Stimulated activated CD8-positive, alpha-beta memory T cell treated with anti-CD3 and anti-CD28 coated beads, Interleukin-7, amount 100 ng/mL, for 1 hour (primary cell): ENCODE measurements around the gene GAST.

Experiments
- DNase-seq, 2 donors: peaks; one replicate each; pipeline ENCODE4 v3.0.0-alpha.2; 2020; ENCODE audit warnings: low read depth in 2 of 2

The GAST gene

DNA sequence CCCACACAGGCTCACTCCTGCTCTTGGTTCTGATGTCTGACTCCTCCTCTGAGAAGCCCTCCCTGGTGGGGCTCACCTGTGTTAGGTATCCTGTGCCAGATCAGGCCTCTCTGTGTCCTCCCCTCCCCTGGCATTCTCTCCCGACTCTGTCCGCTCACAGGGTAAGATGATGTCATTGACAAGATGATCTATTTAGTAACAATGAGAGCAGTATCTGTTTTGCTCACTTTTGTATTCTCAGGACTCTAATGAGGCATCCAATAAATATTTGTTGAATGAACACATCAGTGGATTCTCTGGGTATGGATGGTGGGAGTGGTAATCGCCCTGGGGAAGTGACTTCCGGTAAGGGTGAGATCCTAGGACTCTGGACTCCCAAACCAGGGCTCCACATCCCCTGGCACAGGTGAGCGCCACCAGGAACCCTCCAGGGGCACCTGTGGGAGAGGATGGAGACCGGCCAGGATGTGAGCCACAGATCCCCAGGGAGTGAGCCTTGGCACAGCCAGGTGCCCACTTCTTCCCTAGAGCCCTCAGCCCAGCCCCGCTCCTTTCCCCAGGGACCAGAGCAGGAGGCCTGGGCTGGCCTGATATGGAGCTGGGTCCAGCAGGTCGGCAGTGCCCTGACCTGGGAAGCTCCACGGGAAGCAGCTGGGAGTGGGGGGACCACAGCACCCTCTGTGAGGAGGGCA, 27.7 kb downstream of the GAST start:
- no peak for DNase-seq

DNA sequence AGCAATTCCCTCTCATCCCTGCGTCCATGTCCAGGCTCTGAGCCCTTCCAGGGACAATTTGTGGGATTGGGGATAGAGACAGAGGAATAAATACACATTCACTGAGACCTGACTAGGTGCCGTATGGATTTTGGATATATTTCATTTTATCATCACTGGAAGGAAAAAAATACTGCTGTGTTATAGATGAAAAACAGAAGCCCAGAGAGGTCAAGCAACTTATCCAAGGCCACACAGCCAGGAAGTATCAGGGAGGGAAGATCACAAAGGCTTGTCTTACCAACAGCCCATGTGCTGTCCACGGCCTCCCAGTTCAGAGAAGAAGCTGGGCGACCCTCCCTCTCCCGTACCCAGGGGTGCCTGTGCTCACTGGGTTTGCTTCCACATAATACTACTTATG, 28.4 kb downstream of the GAST start:
- no peak for DNase-seq

DNA sequence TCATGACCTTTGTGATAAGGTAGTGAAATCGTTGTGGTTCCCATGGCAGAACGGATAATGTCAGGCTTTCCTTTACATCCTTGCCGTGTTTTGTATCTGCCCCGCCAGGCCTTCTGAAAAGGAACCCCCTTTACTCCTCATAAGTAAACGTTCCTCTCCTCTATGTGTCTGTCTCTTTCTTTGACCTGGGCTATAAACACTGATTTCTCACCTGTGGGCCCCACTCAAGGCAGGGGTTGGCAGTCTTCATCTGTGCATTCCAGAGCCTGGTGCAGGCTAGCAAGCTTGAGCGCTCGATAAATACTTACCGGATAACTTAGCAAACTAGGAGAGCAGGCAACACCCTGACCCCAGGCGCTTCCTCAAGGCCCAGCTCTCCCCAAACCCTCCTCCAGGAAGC, 29.6 kb downstream of the GAST start:
- no peak for DNase-seq

DNA sequence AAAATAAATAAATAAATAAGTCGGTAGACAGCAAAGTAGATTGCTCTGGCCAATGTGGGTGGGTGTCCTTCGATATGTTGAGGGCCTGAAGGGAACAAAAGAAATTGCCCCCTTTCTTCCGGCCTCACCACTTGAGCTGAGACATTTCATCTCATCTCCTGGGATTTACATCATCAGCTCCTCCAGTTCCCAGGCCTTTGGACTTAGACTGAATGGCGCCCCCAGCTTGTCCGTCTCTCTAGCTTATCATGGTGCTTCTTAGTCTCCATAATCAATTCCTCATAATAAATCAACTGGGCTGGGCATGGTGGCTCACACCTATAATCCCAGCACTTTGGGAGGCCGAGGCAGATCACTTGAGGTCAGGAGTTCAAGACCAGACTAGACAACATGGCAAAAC, 36.1 kb downstream of the GAST start:
- no peak for DNase-seq

DNA sequence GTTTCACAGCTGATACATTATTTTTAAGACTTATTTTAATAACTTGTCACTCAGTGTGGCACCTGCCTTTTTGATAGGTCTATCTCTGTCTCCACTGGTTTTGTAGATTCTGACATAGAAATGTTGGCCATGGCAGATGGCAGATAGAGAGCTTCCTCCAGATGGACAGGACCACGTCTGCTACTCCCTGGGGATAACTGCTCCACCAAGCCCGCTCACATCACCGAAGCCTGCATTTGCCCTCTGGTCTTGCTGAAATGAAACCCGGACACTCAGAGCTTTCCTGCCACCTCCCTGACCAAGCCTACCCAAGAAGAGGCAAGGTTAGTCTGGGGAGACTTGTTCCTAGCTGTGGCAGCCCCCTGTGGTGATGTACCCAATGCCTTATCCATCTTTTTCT, 38.7 kb downstream of the GAST start:
- no peak for DNase-seq

DNA sequence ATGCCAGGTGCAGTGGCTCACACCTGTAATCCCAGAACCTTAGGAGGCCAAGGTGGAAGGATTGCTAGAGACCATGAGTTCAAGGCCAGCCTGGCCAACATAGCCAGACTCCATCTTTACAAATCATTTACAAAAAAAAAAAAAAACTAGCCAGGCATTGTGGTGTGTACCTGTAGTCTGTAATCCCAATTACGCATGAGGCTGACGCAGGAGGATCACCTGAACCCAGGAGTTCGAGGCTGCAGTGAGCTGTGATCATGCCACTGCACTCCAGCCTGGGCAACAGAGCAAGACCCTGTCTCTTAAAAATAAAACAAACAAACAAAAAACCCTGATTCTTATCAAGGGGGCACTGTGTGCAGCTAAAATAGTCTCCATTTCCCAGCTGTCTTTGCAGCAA, 39.2 kb downstream of the GAST start:
- no peak for DNase-seq

DNA sequence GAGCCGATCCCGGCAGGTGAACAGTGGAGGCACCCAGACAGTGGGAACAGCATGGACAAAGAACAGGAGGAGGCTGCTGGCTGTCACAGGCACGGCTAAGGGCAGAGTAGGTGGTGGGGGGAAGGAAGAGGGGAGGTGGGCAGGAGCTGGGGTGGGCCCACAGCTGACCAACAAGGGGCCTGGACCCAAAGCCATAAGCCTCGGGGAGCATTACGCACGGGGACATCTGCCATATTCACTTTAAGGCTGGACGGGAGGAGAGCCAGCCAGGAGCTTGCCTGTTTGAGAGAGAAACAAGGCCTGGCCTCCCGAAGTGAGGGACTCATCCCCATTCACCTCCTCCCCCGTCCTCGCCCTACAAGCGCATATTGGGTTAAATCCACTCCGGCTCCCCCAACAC, 41.9 kb downstream of the GAST start:
- DNase-seq = no peak

DNA sequence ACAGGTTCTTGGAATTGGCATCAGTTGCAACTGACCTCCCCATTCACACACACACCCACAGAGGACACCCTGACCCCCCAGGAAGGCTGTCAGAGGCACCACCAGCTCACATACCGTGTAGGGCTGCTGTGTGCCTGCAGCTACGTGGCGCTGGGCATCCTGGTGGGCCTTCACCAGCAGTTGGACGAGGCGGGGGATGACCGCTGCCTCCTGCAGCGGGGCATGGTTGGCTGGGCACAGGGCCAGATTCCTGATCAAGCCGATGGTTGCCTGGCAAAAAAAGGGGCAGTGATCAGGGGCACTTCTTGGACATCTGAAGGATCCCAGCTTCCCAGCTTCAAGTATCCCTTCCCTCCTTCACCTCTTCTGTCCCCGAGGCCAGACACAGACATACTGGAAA, 46.5 kb downstream of the GAST start:
- DNase-seq = no peak

DNA sequence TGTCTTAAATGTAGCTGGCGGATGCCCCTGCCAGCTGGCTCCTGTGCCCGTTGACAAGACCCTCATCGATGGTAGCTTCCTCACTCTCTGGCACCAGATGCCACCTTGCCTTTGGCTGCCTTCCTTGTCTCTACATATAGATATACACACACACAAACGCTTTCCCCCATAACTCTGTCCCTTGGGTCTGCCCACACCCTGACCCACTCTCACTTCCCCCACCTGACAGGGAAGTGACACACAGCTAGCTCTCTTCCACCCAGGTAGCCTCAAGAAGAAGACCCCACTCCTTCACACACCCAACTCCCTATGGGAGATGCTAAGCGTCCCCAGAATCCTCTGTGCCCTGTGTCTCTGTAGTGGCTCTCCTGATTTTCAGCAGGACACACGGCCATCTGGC, 48.7 kb downstream of the GAST start:
- DNase-seq = no peak

DNA sequence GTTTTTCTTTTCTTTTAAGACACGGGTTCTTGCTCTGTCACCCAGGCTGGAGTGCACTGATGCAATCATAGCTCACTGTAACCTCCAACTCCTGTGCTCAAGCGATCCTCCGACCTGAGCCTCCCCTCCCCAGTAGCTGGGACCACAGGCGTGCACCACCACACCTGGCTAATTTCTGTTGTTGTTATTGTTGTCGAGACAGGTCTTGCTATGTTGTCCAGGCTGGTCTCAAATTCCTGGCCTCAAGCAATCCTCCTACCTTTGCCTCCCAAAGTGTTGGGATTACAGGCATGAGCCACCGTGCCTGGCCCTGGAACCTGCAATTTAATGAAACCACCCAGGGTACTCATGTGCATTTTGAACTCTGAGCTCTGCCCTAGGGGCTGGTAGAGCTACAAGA, 50.3 kb downstream of the GAST start:
- no peak for DNase-seq

DNA sequence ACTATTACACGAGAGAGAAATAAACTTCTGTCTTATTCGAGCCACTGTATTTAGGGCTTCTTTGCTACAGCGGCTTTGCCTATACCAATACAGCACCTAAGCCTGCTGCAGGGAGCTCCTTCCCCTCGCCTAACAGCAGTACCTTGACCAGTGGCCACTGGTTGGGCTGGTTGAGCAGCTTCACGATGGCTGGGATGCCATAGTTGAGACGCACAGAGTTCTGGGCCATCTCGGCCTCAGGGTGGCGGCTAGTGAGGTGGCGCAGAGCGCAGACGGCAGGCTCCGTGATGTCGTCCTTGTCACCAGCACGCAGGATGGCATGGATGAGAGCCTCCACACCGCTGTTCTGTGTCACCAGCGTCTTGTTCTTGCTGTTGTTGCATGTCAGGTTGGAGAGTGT, 50.7 kb downstream of the GAST start:
- no peak for DNase-seq

DNA sequence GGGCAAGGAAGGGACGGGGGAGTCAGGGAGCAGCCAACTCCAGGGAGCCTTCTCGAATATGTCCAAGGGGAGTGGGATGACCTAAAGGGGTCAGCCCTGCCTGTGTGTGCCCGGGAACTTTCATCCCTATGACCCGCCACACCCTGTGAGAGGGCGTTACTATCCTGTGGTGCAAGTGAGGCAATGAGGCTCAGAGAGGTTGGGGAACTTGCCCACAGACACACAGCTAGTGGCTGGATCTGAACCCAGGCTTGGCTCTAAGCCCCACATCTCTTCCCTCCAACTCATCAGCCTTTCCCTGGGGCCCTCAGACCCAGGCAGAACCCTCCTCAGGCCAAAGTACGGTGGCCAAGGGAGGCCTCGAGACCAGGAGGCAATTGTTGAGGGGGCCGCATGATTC, 51.2 kb downstream of the GAST start:
- no peak for DNase-seq
